ENCODE data around the gene ILF2. TPM values are rescaled to one million over a fixed set of nuclear protein-coding genes. Genes with fewer than 3 reads are reported as not detected.

Gene ILF2
- total and polyA plus RNA-seq, 2 experiments from 2014 or later = 173 to 178 TPM

DNA sequence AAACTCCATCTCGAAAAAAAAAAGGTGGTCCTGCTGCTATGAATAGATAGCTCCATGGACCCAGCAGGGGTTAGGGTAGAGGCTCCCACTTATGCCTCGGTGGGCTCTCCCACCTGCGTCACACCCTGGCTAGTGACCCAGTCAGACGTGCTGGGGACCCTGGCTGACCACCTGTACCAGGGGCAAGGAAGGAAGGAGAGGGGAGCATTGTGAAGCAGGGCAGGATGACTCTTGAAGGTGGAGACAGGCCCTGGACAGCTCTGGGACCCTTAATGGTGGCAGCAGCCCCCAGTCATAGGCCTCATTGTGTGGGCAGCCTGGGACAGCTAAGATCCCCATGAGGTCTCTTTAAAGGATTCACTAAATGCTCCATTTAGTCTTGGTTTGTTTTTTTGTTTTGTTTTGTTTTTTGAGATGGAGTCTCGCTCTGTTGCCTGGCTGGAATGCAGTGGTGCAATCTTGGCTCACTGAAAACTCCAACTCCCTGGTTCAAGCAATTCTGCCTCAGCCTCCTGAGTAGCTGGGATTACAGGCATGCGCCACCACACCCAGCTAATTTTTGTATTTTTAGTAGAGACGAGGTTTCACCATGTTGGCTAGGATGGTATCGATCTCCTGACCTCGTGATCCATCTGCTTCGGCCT is 22.7 kb downstream of the ILF2 start:
- Histone ChIP-seq H4K20me1 (ENCODE audit: insufficient read depth, poor library complexity, severe bottlenecking) (peaks cover under 1% of the 10 kb centered on the region), H3K27ac (no peak overlapping the region), H3K4me2 (no peak overlapping the region), H3K9me2 (replicated peaks; ENCODE audit: insufficient read depth) (no peaks in the 10 kb centered on the region), H3K36me3 (replicated peaks; ENCODE audit: insufficient read depth, low read depth) (peaks cover 8% of the 10 kb centered on the region), H2AFZ (no peak overlapping the region), H3K4me3 (no peak overlapping the region), H3K27me3 (no peaks in the 10 kb centered on the region), H3K9me3 (ENCODE audit: low read depth) (no peaks in the 10 kb centered on the region), H3K4me1 (ENCODE audit: insufficient read depth) (peaks cover 7% of the 10 kb centered on the region), H3K79me2 (peaks cover 3% of the 10 kb centered on the region)
- no peak for DNase-seq (ENCODE audit: low spot score)
- 92% methylated on average over 10 of the region's 10 CpGs for whole genome bisulfite sequencing (ENCODE audit: low lambda C conversion rate, missing lambda C conversion rate)
- TF ChIP-seq EZH2phosphoT487 (IDR thresholded peaks at IDR 0.05; ENCODE audit: low read depth, severe bottlenecking, unreplicated experiment) = no peak
- TF ChIP-seq, protein P1, sequence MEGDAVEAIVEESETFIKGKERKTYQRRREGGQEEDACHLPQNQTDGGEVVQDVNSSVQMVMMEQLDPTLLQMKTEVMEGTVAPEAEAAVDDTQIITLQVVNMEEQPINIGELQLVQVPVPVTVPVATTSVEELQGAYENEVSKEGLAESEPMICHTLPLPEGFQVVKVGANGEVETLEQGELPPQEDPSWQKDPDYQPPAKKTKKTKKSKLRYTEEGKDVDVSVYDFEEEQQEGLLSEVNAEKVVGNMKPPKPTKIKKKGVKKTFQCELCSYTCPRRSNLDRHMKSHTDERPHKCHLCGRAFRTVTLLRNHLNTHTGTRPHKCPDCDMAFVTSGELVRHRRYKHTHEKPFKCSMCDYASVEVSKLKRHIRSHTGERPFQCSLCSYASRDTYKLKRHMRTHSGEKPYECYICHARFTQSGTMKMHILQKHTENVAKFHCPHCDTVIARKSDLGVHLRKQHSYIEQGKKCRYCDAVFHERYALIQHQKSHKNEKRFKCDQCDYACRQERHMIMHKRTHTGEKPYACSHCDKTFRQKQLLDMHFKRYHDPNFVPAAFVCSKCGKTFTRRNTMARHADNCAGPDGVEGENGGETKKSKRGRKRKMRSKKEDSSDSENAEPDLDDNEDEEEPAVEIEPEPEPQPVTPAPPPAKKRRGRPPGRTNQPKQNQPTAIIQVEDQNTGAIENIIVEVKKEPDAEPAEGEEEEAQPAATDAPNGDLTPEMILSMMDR (IDR thresholded peaks at IDR 0.05; ENCODE audit: poor library complexity) = no peak
- TF ChIP-seq EZH2 (IDR thresholded peaks at IDR 0.05; ENCODE audit: borderline replicate concordance) = no peak

GRCh38 chr1:153647346-153647714 is 23.5 kb downstream of the ILF2 start:
- H3K36me3 ChIP-seq (replicated peaks; ENCODE audit: insufficient read depth, low read depth) = peaks cover 8% of the 10 kb centered on the region
- no peak for DNase-seq (ENCODE audit: low spot score)
- H3K27ac ChIP-seq = no peak overlapping the region
- peaks cover 4% of the 10 kb centered on the region for H4K20me1 ChIP-seq (ENCODE audit: insufficient read depth, poor library complexity, severe bottlenecking)
- no peaks in the 10 kb centered on the region for H3K9me2 ChIP-seq (replicated peaks; ENCODE audit: insufficient read depth)
- TF ChIP-seq EZH2 (IDR thresholded peaks at IDR 0.05; ENCODE audit: borderline replicate concordance) = no peak
- TF ChIP-seq, protein P1 (IDR thresholded peaks at IDR 0.05; ENCODE audit: poor library complexity) = no peak
- TF ChIP-seq EZH2phosphoT487 (IDR thresholded peaks at IDR 0.05; ENCODE audit: low read depth, severe bottlenecking, unreplicated experiment) = no peak
- no peak overlapping the region for H3K4me3 ChIP-seq
- 69% methylated on average over 2 of the region's 2 CpGs for WGBS (ENCODE audit: low lambda C conversion rate, missing lambda C conversion rate)
- peaks cover 11% of the 10 kb centered on the region for H3K79me2 ChIP-seq
- no peak overlapping the region for H3K4me2 ChIP-seq
- no peak overlapping the region for H2AFZ ChIP-seq
- H3K4me1 ChIP-seq (ENCODE audit: insufficient read depth) = peaks cover 7% of the 10 kb centered on the region
- H3K27me3 ChIP-seq = no peaks in the 10 kb centered on the region
- no peaks in the 10 kb centered on the region for H3K9me3 ChIP-seq (ENCODE audit: low read depth)

DNA sequence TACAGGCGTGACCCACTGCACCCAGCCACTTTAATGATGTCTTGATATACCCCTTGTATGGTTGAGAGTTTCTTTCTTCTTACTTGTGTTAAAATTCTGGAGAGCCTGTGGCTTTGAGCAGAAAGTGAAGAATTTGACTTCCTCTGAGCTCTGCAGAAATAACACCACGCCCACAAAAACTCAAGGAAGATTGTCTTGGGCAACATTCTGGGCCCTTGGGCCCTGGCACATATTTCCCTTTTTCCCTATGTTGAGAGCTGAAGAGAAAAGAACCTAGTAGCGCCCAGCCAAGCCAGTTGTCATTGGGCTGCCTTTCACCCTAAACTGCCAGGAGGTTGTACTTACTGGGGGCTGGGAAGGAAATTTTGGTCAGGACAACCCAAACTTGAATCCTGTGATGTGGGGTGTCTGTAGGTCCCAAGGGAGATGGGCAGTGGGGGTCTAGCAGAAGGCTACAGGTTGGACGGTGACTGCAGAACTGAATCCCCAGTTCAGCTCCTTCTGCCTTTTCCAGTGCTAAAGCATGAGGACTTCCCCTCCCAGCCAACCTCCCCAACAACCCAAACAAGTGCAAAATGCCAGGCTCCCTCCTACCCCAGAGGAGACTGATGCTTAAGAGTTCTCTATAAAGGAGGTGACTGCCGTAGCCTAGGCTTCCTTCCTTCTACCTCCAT is 24.0 kb downstream of the ILF2 start:
- Histone ChIP-seq H3K27ac (no peak overlapping the region), H3K4me1 (ENCODE audit: insufficient read depth) (peaks cover 8% of the 10 kb centered on the region), H3K4me2 (no peak overlapping the region), H3K27me3 (no peaks in the 10 kb centered on the region), H2AFZ (no peak overlapping the region), H3K9me3 (ENCODE audit: low read depth) (no peaks in the 10 kb centered on the region), H3K9me2 (replicated peaks; ENCODE audit: insufficient read depth) (no peaks in the 10 kb centered on the region), H4K20me1 (ENCODE audit: insufficient read depth, poor library complexity, severe bottlenecking) (peaks cover 4% of the 10 kb centered on the region), H3K79me2 (peaks cover 15% of the 10 kb centered on the region), H3K36me3 (replicated peaks; ENCODE audit: insufficient read depth, low read depth) (peaks cover 11% of the 10 kb centered on the region), H3K4me3 (no peak overlapping the region)
- TF ChIP-seq EZH2phosphoT487 (IDR thresholded peaks at IDR 0.05; ENCODE audit: low read depth, severe bottlenecking, unreplicated experiment) (no peak), EZH2 (IDR thresholded peaks at IDR 0.05; ENCODE audit: borderline replicate concordance) (no peak)
- TF ChIP-seq, protein P1 (IDR thresholded peaks at IDR 0.05; ENCODE audit: poor library complexity) = no peak
- WGBS (ENCODE audit: low lambda C conversion rate, missing lambda C conversion rate) = 95% methylated on average over 5 of the region's 5 CpGs
- DNase-seq (ENCODE audit: low spot score) = no peak

Measured in hepatocyte (in vitro differentiated cells).